ENCODE data around the gene TFCP2L1.

DNA sequence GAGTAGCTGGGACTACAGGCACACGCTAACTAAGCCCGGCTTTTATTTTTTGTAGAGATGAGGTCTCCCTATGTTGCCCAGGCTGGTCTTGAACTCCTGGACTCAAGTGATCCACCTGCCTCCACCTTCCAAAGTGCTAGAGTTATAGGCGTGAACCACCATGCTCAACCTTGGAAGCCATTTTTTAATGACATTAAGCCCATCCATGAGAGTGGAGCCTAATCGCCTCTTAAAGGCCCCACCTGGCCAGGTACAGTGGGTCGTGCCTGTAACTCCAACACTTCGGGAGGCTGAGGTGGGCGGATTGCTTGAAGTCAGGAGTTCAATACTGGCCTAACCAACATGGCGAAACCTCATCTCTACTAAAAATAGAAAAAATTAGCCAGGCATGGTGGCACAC, 41.6 kb upstream of the TFCP2L1 start:
- TF ChIP-seq POLR2A (IDR thresholded peaks at IDR 0.05; ENCODE audit: low read depth, low read length) = no peak
- TF ChIP-seq POLR2AphosphoS5 (IDR thresholded peaks at IDR 0.05; ENCODE audit: low read depth, low read length) = no peak
- no peak for TF ChIP-seq TAF1 (IDR thresholded peaks at IDR 0.05; ENCODE audit: borderline replicate concordance, low read depth, low read length)
